ENCODE data around the gene RPL38. TPM values are rescaled to one million over a fixed set of nuclear protein-coding genes. Genes with fewer than 3 reads are reported as not detected.

The RPL38 gene
- total and polyA plus RNA-seq, 3 donors from 2014 or later: 345 to 1,788 (median 563) TPM

DNA sequence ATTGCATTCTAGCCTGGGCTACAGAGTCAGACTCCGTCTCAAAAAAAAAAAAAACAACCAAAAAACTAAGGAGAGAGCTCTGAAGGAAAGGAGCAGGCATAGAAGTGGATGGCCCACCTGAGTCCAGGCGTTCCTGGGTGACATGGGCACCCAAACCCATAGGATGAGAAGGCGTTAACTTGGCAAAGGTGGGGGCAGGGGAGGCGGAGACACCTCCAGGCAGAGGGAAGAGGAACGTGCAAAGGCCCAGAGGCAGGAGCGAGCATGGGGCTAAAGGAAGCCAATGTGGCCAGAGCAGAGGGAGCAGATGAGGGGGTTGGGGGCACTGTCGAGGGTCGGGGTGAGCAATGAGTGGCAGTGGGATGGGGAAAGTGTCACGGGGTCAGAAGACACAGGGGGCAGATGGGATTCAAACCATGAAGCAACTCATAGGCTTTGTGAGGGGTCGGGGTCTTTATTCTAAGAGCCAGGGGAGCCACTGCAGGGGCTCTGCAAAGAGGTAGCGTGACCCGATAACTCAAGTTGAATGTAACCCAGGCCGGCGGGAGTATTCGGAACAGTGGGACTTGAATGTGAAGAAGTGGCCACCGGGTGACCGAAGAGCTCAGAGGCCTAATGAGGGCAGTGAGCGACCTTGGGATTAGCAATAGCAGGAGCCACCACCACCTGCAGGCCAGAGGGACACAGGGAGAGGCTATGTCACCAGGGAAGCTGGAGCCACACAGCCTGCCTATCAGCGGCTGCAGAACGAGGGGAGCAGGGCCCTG is 21.7 kb downstream of the RPL38 start:
- Histone ChIP-seq H3K27ac (no peak overlapping the region), H3K27me3 (no peaks in the 10 kb centered on the region), H3K4me3 (no peak overlapping the region), H3K36me3 (ENCODE audit: low read depth, missing control alignments) (no peaks in the 10 kb centered on the region), H3K9me3 (no peaks in the 10 kb centered on the region), H3K4me1 (peaks cover 3% of the 10 kb centered on the region)
- no peak for DNase-seq
- 89 to 93% methylated on average over 20 of the region's 20 CpGs for WGBS, 2 donors
- TF ChIP-seq, protein P1, sequence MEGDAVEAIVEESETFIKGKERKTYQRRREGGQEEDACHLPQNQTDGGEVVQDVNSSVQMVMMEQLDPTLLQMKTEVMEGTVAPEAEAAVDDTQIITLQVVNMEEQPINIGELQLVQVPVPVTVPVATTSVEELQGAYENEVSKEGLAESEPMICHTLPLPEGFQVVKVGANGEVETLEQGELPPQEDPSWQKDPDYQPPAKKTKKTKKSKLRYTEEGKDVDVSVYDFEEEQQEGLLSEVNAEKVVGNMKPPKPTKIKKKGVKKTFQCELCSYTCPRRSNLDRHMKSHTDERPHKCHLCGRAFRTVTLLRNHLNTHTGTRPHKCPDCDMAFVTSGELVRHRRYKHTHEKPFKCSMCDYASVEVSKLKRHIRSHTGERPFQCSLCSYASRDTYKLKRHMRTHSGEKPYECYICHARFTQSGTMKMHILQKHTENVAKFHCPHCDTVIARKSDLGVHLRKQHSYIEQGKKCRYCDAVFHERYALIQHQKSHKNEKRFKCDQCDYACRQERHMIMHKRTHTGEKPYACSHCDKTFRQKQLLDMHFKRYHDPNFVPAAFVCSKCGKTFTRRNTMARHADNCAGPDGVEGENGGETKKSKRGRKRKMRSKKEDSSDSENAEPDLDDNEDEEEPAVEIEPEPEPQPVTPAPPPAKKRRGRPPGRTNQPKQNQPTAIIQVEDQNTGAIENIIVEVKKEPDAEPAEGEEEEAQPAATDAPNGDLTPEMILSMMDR (IDR thresholded peaks at IDR 0.05): no peak
- TF ChIP-seq POLR2A (IDR thresholded peaks at IDR 0.05): no peak
- intact Hi-C loops (cut with DNase I; ENCODE audit: low total_unique reads): no loop called here

DNA sequence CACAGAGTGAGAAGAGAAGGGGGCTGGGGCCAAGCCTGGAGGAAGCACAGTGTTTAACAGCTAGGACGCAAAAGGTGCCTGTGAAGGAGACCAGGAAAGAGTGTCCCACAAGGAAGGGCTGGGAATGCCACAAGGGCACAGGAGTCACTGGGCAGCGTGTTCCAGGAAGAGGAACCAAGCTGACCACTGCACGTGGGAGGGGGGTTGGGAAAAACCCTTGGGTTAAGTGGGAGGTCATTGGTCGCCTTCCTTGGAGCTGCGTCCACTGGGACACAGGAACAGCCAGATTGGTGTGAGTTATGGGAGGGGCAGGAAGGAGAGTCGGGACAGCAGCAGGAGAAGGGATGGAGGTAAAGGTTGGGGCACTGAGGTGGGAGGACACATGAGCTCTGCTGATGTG is 22.8 kb downstream of the RPL38 start:
- H3K4me1 ChIP-seq: peaks cover 3% of the 10 kb centered on the region
- intact Hi-C loops (cut with DNase I; ENCODE audit: low total_unique reads): no loop called here
- TF ChIP-seq, protein P1 (IDR thresholded peaks at IDR 0.05): no peak
- no peak for TF ChIP-seq POLR2A (IDR thresholded peaks at IDR 0.05)
- no peak for DNase-seq
- no peak overlapping the region for H3K4me3 ChIP-seq
- H3K27ac ChIP-seq: no peak overlapping the region
- no peaks in the 10 kb centered on the region for H3K36me3 ChIP-seq (ENCODE audit: low read depth, missing control alignments)
- H3K9me3 ChIP-seq: no peaks in the 10 kb centered on the region
- 75 to 77% methylated on average over 6 of the region's 6 CpGs for WGBS, 2 donors
- no peaks in the 10 kb centered on the region for H3K27me3 ChIP-seq

DNA sequence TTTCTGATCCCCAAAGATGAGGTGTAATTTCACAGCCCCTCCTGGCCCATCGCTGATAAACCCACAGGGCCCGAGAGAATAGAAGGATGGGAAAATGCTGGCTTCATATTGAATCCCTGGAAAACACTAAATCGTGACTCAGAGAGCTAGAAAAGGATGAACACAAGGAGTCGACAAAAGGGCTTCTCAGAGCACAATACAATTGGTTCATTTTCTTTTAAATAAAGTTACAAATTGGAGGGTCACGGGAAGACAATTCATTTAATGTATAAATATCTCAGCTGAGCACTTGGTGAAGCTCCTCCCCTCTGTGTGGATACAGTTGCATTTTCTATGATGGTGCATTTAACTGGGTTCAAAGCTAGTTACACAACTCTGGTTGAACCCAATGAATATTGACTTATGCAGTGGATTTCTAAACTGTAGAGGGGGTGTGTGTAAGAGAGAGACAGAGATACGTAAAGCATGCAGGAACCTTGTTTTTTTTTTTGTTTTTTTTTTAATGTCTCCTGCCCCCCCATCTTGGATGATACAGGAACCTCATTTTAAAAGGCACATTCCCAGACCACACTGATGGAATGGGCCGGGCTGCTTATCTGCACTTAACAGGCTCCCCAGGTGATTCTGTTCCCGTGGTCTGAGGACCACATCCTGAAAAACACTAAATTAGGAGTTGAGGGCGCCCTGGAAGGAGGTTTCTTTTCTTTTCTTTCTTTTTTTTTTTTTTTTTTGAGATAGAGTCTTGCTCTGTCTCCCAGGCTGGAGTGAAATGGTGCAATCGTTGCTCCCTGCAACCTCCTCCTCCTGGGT is 24.0 kb downstream of the RPL38 start:
- Histone ChIP-seq H3K4me1 (peaks cover 7% of the 10 kb centered on the region), H3K9me3 (no peaks in the 10 kb centered on the region), H3K27ac (no peak overlapping the region), H3K36me3 (ENCODE audit: low read depth, missing control alignments) (no peaks in the 10 kb centered on the region), H3K4me3 (no peak overlapping the region), H3K27me3 (no peaks in the 10 kb centered on the region)
- intact Hi-C loops (cut with DNase I; ENCODE audit: low total_unique reads): no loop called here
- DNase-seq: no peak
- WGBS, 2 donors: 75 to 79% methylated on average over 10 of the region's 10 CpGs
- TF ChIP-seq, protein P1 (IDR thresholded peaks at IDR 0.05): no peak
- TF ChIP-seq POLR2A (IDR thresholded peaks at IDR 0.05): no peak

DNA sequence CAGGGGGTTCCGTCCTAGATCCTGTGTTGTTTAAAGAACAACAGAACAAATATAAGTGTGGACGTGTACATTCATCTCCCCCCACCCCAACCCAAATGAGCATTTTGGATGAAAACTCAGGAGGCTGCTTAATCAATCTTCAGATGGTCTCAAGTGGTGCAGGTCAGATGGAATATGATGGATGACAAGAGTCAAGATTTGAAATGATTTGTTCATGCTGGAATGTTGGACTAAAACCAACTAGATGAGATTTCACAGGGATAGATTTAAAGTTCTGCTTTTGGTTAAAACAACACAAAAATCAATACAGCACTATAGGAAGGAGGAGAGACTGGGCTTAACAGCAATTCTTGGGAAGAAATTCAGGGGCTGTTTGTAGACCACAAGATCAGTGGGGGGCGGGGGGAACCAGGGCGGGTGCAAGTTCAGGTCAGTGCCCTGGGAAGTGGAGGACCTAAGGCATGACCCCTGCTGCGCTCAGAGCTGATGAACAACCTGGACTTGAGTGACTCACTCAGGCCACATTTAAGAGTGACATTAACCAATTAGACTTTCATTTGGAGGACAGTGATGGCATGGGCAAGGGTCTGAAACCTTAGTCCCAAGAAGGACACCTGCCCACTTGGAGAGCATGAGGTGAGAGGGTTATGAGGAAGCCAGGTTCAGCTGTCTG is 25.0 kb downstream of the RPL38 start:
- WGBS, 2 donors: 82 to 95% methylated on average over 5 of the region's 5 CpGs
- Histone ChIP-seq H3K9me3 (no peaks in the 10 kb centered on the region), H3K36me3 (ENCODE audit: low read depth, missing control alignments) (no peaks in the 10 kb centered on the region), H3K4me3 (no peak overlapping the region), H3K27ac (no peak overlapping the region), H3K27me3 (no peaks in the 10 kb centered on the region), H3K4me1 (peaks cover 15% of the 10 kb centered on the region)
- no peak for TF ChIP-seq POLR2A (IDR thresholded peaks at IDR 0.05)
- TF ChIP-seq, protein P1 (IDR thresholded peaks at IDR 0.05): no peak
- no peak for DNase-seq
- intact Hi-C loops (cut with DNase I; ENCODE audit: low total_unique reads): no loop called here

All from testis (tissue), 3 donors.